HG02763 (cell line): ENCODE data around the gene PRRC1.
A peak's percentile ranks its signal among the peaks of the same experiment; 100 is the strongest.

Experiments
- ATAC-seq: cut with Tn5 transposase; IDR thresholded peaks from one replicate; pipeline ENCODE4 v1.9.1; 2021; ENCODE audit warnings: mild to moderate bottlenecking, moderate library complexity; ENCODE audit not compliant: unreplicated experiment

The PRRC1 gene

GRCh38 chr5:127574852-127575679 is 57.6 kb downstream of the PRRC1 start:
- ATAC-seq: no peak

- ATAC-seq: no peak
These were observed 60.0 kb downstream of the PRRC1 start for GRCh38 chr5:127577458-127577857.

DNA sequence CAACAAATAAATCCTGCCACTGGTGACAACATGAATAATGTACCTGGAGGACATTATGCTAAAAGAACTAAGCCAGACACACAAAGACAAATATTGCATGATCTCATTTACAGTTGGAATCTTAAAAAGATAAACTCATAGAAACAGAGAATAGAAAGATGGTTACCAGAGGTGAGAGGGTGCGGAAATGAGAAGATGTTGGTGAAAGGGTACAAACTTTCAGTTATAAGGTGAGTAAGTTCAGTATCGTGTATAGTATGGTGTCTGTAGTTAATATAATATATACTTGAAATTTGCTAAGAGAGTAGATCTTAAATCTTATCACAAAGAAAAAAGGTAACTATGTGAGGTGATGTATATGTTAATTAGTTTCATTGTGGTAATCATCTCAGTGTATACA is 63.3 kb downstream of the PRRC1 start:
- ATAC-seq: peak; percentile 39

GRCh38 chr5:127581450-127581849 is 64.0 kb downstream of the PRRC1 start:
- no peak for ATAC-seq

DNA sequence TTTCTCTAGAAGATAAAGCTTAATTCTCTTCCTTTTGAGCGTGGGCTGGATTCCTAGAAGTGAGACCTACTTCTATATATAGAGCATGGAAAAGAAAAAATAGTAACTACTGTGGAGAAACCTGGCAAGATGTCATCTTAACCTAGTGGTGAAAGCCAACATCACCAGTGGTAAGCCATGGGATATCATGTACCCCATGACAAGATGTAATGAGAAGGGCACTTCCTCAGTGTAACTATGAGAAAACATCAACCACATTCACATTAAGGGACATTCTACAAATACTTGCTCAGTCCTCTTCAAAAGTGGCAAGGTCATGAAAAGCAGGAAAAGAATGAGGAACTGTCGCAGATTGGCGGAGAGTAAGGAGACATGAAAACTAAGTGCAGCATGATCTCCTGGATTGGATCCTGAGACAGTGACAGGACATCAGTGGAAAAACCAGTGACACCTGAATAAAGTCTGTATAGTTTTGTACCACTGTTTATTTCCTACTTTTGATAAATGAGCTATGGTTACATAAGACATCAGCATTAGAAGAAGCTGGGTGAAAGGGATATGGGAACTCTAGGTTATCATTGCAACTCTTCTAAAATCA is 65.4 kb downstream of the PRRC1 start:
- no peak for ATAC-seq

DNA sequence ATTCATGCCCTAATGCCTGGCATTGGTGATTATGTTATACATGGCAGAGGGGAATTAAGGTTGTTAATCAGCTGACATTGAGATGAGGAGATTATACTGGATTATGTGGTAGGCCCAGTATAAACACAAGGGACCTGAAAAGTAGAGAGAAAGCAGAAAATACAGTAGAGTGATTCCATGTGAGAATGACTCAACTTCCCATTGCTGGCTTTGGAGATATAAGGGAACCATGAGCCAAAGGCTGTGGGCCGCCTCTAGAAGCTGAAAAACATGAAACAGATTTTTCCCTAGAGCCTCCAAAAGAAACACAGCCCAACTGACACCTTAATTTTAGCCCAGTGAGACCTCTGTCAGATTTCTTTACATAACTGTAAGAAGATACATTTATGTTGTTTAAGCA is 66.4 kb downstream of the PRRC1 start:
- ATAC-seq: no peak

DNA sequence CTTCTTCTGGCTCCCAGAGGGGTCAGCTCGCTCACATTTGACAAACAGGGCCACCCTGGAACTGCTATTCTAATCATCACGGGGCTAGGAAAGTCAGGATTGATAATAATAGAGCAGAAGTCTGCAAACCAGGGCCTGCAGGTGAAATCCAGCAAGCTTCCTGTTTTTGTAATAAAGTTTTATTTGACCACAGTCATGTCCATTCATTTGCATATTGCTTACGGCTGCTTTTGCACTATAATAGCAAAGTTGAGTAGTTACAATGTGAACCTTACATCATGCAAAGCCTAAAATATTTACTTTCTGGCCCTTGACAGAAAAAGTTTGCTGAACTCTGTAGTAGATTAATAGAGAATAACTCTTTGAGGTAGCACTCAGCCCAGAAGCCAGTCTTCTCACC is 68.2 kb downstream of the PRRC1 start:
- peak; percentile 20 for ATAC-seq

- ATAC-seq: peak; percentile 67
These were observed 68.8 kb downstream of the PRRC1 start for GRCh38 chr5:127586066-127586770.

GRCh38 chr5:127586811-127587210 is 69.4 kb downstream of the PRRC1 start:
- peak; percentile 40 for ATAC-seq

DNA sequence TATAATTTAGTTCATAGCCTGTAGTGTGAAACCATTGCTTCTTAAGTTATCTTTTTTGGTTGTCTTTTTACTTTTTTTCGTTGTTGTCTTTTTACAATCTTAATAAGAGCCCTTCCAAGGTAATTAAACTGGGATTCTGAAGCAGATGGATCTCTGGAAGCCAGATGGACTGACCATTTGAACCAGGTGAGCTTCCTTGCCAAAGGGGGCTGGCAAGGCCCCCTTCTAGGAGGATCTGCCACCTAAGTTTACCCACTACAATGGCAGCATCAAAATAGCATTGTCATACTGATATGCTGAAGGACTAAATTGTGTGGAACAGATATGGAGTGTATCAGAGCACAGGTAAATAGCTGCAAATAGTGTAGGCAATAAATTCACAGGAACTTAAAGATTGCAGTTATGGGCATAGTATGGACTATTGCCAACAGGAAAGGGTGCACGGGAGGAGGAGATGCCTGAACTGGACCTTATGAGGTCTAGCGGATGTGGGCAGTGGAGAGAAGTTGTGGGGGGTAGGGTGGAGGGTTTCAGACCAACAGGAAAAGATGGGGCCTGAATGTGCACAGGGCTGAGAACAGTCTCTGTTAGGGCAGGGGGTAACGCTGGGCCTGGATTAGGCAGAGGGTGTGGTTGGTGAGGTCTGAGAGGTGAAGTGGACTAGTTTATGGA is 69.9 kb downstream of the PRRC1 start:
- ATAC-seq: no peak

DNA sequence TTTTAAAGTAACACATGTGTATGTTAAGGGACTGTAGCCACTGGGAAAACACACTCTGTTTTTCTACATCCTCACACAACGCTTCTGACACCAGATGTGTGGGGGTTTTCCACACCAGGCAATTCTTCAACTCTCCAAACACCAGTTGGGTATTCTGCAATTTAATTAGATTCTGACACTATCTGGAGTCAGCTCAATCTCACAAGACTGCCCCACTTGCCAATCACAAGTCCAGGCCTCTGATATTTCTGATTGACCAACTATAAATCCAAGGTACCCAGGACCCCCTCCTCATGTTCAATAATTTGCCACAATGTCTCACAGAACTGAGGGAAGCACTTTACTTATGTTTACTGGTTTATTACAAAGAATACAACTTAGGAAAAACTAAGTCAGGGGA is 70.9 kb downstream of the PRRC1 start:
- ATAC-seq: no peak

- no peak for ATAC-seq
These were observed 72.0 kb downstream of the PRRC1 start for GRCh38 chr5:127589309-127590030.

DNA sequence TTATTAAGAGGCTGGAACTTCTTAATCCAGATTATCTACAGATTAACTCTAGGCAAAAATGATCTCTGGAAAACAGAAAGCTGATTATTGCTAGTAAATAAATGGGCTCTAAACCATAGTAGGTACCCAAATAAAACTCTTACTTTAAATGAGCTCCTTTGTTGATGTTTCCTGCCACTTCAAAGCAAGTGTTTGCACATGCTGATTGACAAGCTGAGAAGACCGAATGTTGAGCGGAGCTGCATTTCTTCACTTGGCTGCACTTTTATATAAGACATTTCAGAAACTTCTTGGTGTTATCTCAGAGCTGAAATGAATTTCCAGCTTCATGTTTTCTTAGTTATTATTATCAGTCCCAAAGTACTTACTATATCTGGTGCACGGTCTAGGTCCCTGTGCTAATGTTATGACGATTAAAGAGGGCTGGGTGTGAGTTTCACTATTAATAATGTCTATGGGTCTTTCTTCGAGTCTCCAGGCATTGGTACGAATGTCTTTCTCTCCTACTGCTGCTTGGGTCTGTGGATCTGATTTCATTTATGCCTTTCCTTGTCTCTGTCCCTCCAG is 72.8 kb downstream of the PRRC1 start:
- peak; percentile 35 for ATAC-seq

GRCh38 chr5:127595484-127596368 is 78.3 kb downstream of the PRRC1 start:
- ATAC-seq: no peak

DNA sequence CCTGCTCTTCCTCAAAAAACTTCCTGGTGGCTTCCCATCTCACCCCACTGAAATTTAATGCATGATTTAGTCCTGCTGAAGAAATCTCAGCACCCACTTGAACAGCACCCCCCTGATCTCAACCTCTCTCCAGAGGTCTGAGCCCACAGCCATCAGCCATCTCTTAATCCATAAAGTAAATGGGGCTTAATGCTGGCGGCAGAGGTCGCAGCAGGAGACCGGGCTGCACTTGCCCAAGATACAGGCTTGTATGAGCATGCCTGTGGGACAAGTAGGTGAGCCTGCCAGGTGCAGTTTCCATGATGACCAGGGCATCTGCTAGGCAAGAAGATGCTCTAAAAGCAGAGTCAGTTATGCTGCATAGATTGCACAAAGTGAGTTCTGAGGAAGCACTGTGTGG is 79.1 kb downstream of the PRRC1 start:
- no peak for ATAC-seq

DNA sequence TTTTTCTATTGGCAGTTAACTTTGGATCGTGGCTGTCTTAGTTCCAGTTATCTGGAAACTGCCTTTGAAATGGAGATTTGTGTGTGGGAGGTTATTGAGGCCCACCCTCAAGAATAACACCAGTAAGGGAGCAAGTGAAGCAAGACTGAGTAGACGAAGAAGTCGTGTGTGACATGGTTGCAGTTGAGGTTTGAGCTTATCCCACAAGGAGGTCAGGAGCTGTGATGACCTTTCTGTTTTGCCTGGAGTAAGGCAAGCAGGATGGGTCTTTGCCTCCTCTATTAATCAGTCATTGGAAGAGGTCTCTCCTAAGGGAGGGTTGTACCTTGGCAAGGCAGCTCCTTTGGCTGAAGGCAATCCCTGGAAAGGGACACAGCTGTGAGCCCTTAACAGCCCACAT is 81.9 kb downstream of the PRRC1 start:
- ATAC-seq: no peak

GRCh38 chr5:127599847-127600246 is 82.4 kb downstream of the PRRC1 start:
- ATAC-seq: no peak

DNA sequence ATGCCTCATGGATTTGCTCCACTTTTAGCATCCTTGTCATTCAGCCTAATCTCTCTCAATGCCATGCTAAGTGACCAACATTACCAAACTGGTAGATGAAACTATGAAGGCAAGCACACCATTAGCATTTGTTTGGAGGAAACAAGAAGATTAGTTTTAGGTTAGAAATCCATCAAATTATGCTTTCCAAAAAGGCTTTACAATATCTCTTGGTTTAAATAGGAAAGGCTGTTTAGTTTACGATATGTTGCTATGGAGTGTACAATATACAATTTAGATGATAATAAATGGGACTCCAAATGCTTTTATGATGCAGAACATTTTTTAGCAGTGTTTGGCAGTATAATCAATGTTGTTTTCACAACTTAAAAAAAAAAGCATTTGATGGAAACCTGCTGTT is 83.7 kb downstream of the PRRC1 start:
- no peak for ATAC-seq

- ATAC-seq: no peak
These were observed 84.2 kb downstream of the PRRC1 start for GRCh38 chr5:127601601-127602000.
